Measurements from ENCODE around the gene LTBP1.
A peak's percentile ranks its signal among the peaks of the same experiment; 100 is the strongest.

Gene LTBP1

GRCh38 chr2:33136566-33136965 lies 189.8 kb downstream of the LTBP1 start:
- Histone ChIP-seq H3K27me3 (no peaks in the 10 kb centered on the region), H3K4me3 (peak overlapping the region; percentile 56 to 61), H3K4me1 (peaks cover 0 to 76% (median 36%) of the 10 kb centered on the region in 4 donors), H3K27ac (peak overlapping the region; percentile 83 to 86), H3K36me3 (no peaks in the 10 kb centered on the region), H3K9me3 (no peaks in the 10 kb centered on the region)
- no peak for DNase-seq
- no peak for TF ChIP-seq CTCF (IDR thresholded peaks at IDR 0.05)
- intact Hi-C loops (cut with DNase I; ENCODE audit: low total_unique reads) = no loop called here

- Histone ChIP-seq H3K27me3 (no peaks in the 10 kb centered on the region), H3K4me1 (peaks cover 0 to 76% (median 38%) of the 10 kb centered on the region in 4 donors), H3K27ac (peak overlapping the region; percentile 83 to 86), H3K36me3 (no peaks in the 10 kb centered on the region), H3K4me3 (peak overlapping the region; percentile 56 to 61), H3K9me3 (no peaks in the 10 kb centered on the region)
- TF ChIP-seq CTCF (IDR thresholded peaks at IDR 0.05) = no peak
- no peak for DNase-seq
- intact Hi-C loops (cut with DNase I; ENCODE audit: low total_unique reads) = no loop called here
Observed at GRCh38 chr2:33137331-33137730, 190.6 kb downstream of the LTBP1 start.

- H3K27ac ChIP-seq = peak overlapping the region; percentile 83 to 86
- DNase-seq = no peak
- H3K9me3 ChIP-seq = no peaks in the 10 kb centered on the region
- intact Hi-C loops (cut with DNase I; ENCODE audit: low total_unique reads) = loop anchor here (10.0 kb wide), 1 partner anchor 65 kb away; no protein-coding TSS in a partner anchor
- no peaks in the 10 kb centered on the region for H3K36me3 ChIP-seq
- TF ChIP-seq CTCF (IDR thresholded peaks at IDR 0.05) = no peak
- H3K4me3 ChIP-seq = peak overlapping the region in 1 of 2 donors; percentile 19
- H3K4me1 ChIP-seq = peaks cover 0 to 85% (median 50%) of the 10 kb centered on the region in 4 donors
- H3K27me3 ChIP-seq = no peaks in the 10 kb centered on the region
Observed at GRCh38 chr2:33139949-33140348, 193.2 kb downstream of the LTBP1 start.

- H3K27me3 ChIP-seq = no peaks in the 10 kb centered on the region
Observed at GRCh38 chr2:33141476-33141875, 194.7 kb downstream of the LTBP1 start.

GRCh38 chr2:33142810-33143209 lies 196.1 kb downstream of the LTBP1 start:
- Histone ChIP-seq H3K36me3 (peaks cover 0 to 6% (median 3%) of the 10 kb centered on the region in 3 donors), H3K27me3 (no peaks in the 10 kb centered on the region), H3K4me1 (peaks cover 0 to 98% (median 58%) of the 10 kb centered on the region in 4 donors), H3K9me3 (no peaks in the 10 kb centered on the region), H3K4me3 (no peak overlapping the region), H3K27ac (peak overlapping the region; percentile 83 to 86)
- peak; percentile 29 to 83 for DNase-seq
- intact Hi-C loops (cut with DNase I; ENCODE audit: low total_unique reads) = loop anchor here (10.0 kb wide), 1 partner anchor 62 kb away; no protein-coding TSS in a partner anchor
- no peak for TF ChIP-seq CTCF (IDR thresholded peaks at IDR 0.05)

More at GRCh38 chr2:33141476-33141875, 194.7 kb downstream of the LTBP1 start:
- Histone ChIP-seq H3K27ac (peak overlapping the region; percentile 83 to 86), H3K36me3 (no peaks in the 10 kb centered on the region), H3K4me3 (no peak overlapping the region), H3K4me1 (peaks cover 0 to 98% (median 55%) of the 10 kb centered on the region in 4 donors), H3K9me3 (no peaks in the 10 kb centered on the region)
- no peak for DNase-seq
- intact Hi-C loops (cut with DNase I; ENCODE audit: low total_unique reads) = loop anchor here (10.0 kb wide), 1 partner anchor 63 kb away; no protein-coding TSS in a partner anchor
- TF ChIP-seq CTCF (IDR thresholded peaks at IDR 0.05) = no peak
